Measurements from ENCODE around the gene SPAG17. TPM values are rescaled to one million over a fixed set of nuclear protein-coding genes. Genes with fewer than 3 reads are reported as not detected.

SPAG17 gene
- total and polyA plus RNA-seq, 2 experiments from 2014 or later, result 1.0 to 1.1 TPM

DNA sequence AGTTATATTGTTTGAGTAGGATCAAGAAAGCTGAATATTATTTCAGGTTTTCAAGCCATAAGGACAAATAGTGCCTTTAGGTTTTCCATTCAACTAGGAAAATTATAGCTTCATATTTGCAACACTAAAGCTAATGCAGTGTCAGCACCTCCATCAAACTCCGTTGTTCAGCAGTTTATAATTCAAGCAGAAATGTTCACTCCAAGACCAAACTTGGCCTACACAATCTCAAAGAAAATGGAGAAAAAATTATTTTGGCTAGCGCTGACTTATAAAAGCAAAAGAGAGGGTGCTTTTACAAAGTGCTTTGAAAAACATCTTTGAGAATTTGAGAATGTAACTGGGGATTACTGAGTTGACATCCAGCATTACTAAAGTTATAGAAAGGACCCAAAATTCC, 1.4 kb downstream of the SPAG17 start:
- Histone ChIP-seq H2AFZ (no peak overlapping the region), H3K4me3 (no peak overlapping the region), H3K27me3 (ENCODE audit: insufficient read depth) (no peaks in the 10 kb centered on the region), H3K79me2 (replicated peaks; ENCODE audit: insufficient read depth) (no peaks in the 10 kb centered on the region), H3K27ac (ENCODE audit: low read depth) (no peak overlapping the region), H4K20me1 (replicated peaks; ENCODE audit: insufficient read depth) (no peaks in the 10 kb centered on the region), H3K4me1 (ENCODE audit: insufficient read depth) (peaks cover 21% of the 10 kb centered on the region), H3K4me2 (no peak overlapping the region), H3K36me3 (ENCODE audit: insufficient read depth) (no peaks in the 10 kb centered on the region), H3K9me2 (ENCODE audit: insufficient read depth) (no peaks in the 10 kb centered on the region; the same call in 1 of the 2 replicates), H3F3A (replicated peaks; ENCODE audit: low read depth) (no peaks in the 10 kb centered on the region)
- ATAC-seq (no peak), DNase-seq (ENCODE audit: low spot score) (no peak)
- peaks cover 4% of the 10 kb centered on the region; the same call in 2 of the 3 replicates for H3K9me3 Mint-ChIP-seq
- H3K27me3 Mint-ChIP-seq (ENCODE audit: insufficient read depth, low read depth, poor library complexity), result no peaks in the 10 kb centered on the region
- H3K4me1 Mint-ChIP-seq, result peaks cover 27% of the 10 kb centered on the region
- no peak for TF ChIP-seq ZNF331 (CRISPR knock-in tag; IDR thresholded peaks at IDR 0.05; ENCODE audit: low read depth)
- TF ChIP-seq EZH2phosphoT487 (IDR thresholded peaks at IDR 0.05; ENCODE audit: unreplicated experiment), result no peak
- TF ChIP-seq, protein P1, sequence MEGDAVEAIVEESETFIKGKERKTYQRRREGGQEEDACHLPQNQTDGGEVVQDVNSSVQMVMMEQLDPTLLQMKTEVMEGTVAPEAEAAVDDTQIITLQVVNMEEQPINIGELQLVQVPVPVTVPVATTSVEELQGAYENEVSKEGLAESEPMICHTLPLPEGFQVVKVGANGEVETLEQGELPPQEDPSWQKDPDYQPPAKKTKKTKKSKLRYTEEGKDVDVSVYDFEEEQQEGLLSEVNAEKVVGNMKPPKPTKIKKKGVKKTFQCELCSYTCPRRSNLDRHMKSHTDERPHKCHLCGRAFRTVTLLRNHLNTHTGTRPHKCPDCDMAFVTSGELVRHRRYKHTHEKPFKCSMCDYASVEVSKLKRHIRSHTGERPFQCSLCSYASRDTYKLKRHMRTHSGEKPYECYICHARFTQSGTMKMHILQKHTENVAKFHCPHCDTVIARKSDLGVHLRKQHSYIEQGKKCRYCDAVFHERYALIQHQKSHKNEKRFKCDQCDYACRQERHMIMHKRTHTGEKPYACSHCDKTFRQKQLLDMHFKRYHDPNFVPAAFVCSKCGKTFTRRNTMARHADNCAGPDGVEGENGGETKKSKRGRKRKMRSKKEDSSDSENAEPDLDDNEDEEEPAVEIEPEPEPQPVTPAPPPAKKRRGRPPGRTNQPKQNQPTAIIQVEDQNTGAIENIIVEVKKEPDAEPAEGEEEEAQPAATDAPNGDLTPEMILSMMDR (conservative IDR thresholded peaks at IDR 0.05; ENCODE audit: low read depth in 2 of 2), result no peak
- TF ChIP-seq, protein P2, sequence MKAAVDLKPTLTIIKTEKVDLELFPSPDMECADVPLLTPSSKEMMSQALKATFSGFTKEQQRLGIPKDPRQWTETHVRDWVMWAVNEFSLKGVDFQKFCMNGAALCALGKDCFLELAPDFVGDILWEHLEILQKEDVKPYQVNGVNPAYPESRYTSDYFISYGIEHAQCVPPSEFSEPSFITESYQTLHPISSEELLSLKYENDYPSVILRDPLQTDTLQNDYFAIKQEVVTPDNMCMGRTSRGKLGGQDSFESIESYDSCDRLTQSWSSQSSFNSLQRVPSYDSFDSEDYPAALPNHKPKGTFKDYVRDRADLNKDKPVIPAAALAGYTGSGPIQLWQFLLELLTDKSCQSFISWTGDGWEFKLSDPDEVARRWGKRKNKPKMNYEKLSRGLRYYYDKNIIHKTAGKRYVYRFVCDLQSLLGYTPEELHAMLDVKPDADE (IDR thresholded peaks at IDR 0.05), result no peak
- no peak for TF ChIP-seq POLR2AphosphoS5 (IDR thresholded peaks at IDR 0.05; ENCODE audit: low read depth)
- no peak for TF ChIP-seq JUNB (IDR thresholded peaks at IDR 0.05; ENCODE audit: unreplicated experiment)
- TF ChIP-seq, protein P3, sequence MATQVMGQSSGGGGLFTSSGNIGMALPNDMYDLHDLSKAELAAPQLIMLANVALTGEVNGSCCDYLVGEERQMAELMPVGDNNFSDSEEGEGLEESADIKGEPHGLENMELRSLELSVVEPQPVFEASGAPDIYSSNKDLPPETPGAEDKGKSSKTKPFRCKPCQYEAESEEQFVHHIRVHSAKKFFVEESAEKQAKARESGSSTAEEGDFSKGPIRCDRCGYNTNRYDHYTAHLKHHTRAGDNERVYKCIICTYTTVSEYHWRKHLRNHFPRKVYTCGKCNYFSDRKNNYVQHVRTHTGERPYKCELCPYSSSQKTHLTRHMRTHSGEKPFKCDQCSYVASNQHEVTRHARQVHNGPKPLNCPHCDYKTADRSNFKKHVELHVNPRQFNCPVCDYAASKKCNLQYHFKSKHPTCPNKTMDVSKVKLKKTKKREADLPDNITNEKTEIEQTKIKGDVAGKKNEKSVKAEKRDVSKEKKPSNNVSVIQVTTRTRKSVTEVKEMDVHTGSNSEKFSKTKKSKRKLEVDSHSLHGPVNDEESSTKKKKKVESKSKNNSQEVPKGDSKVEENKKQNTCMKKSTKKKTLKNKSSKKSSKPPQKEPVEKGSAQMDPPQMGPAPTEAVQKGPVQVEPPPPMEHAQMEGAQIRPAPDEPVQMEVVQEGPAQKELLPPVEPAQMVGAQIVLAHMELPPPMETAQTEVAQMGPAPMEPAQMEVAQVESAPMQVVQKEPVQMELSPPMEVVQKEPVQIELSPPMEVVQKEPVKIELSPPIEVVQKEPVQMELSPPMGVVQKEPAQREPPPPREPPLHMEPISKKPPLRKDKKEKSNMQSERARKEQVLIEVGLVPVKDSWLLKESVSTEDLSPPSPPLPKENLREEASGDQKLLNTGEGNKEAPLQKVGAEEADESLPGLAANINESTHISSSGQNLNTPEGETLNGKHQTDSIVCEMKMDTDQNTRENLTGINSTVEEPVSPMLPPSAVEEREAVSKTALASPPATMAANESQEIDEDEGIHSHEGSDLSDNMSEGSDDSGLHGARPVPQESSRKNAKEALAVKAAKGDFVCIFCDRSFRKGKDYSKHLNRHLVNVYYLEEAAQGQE (IDR thresholded peaks at IDR 0.05; ENCODE audit: unreplicated experiment), result no peak
- H3K4me3 Mint-ChIP-seq, result no peak overlapping the region
- H3K36me3 Mint-ChIP-seq (ENCODE audit: low read depth), result peaks cover 9% of the 10 kb centered on the region; the same call in 2 of the 3 replicates
- no peak overlapping the region for H3K27ac Mint-ChIP-seq

DNA sequence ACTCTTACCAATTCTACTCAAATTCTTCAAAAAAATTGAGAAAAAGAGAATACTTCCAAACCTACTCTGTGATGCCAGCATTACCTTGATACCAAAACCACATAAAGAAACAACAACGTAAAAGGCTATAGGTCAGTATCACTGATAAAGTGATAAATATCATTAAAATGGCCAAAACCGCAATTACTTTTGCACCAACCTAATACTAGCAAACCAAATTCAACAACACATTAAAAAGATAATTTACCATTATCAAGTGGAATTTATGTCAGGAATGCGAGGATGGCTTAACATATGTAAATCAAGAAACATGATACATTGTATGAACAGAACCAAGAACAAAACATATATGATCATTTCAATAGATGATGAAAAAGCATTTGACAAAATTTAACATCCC, 7.0 kb downstream of the SPAG17 start:
- no peak for DNase-seq (ENCODE audit: low spot score)
- Histone ChIP-seq H3K27me3 (ENCODE audit: insufficient read depth) (no peaks in the 10 kb centered on the region), H4K20me1 (replicated peaks; ENCODE audit: insufficient read depth) (no peaks in the 10 kb centered on the region), H3K4me3 (no peak overlapping the region), H3K4me2 (no peak overlapping the region), H3K9me2 (ENCODE audit: insufficient read depth) (no peaks in the 10 kb centered on the region), H3K27ac (ENCODE audit: low read depth) (no peak overlapping the region), H3K4me1 (ENCODE audit: insufficient read depth) (no peaks in the 10 kb centered on the region), H3K79me2 (replicated peaks; ENCODE audit: insufficient read depth) (no peaks in the 10 kb centered on the region), H3F3A (replicated peaks; ENCODE audit: low read depth) (no peaks in the 10 kb centered on the region), H3K36me3 (ENCODE audit: insufficient read depth) (no peaks in the 10 kb centered on the region), H2AFZ (no peak overlapping the region)
- no peak overlapping the region for H3K4me3 Mint-ChIP-seq
- H3K4me1 Mint-ChIP-seq, result no peaks in the 10 kb centered on the region
- TF ChIP-seq ZNF331 (CRISPR knock-in tag; IDR thresholded peaks at IDR 0.05; ENCODE audit: low read depth) (no peak), EZH2phosphoT487 (IDR thresholded peaks at IDR 0.05; ENCODE audit: unreplicated experiment) (no peak), EZH2 (IDR thresholded peaks at IDR 0.05; ENCODE audit: low read depth, unreplicated experiment) (no peak), CREB1 (CRISPR knock-in tag; IDR thresholded peaks at IDR 0.05; ENCODE audit: low read depth) (no peak), ZNF114 (CRISPR knock-in tag; IDR thresholded peaks at IDR 0.05) (no peak)
- TF ChIP-seq, protein P1 (conservative IDR thresholded peaks at IDR 0.05; ENCODE audit: low read depth in 2 of 2), result no peak
- peaks cover 8% of the 10 kb centered on the region; the same call in 1 of the 3 replicates for H3K9me3 Mint-ChIP-seq
- no peaks in the 10 kb centered on the region for H3K36me3 Mint-ChIP-seq (ENCODE audit: low read depth)
- H3K27ac Mint-ChIP-seq, result no peak overlapping the region
- H3K27me3 Mint-ChIP-seq (ENCODE audit: insufficient read depth, low read depth, poor library complexity), result no peaks in the 10 kb centered on the region
- ATAC-seq, result no peak
